Osteocyte (in vitro differentiated cells): ENCODE results near the gene ATF6. TPM values are rescaled to one million over a fixed set of nuclear protein-coding genes. Genes with fewer than 3 reads are reported as not detected.
"Not testable (repeated sequence)": the region's sequence is repeated elsewhere in the genome, so short reads cannot be mapped to it uniquely, and the experiment has no call there.

ENCODE experiments used
- DNase-seq: peaks from one replicate; pipeline ENCODE4 v3.0.0; 2021; ENCODE audit warnings: mixed read lengths; ENCODE audit not compliant: unreplicated experiment; ENCODE audit errors: extremely low spot score
- H3K27ac Mint-ChIP-seq: one replicate; pipeline ENCODE4 v1.8.0; 2021; ENCODE audit warnings: mild to moderate bottlenecking, mixed read lengths; ENCODE audit not compliant: unreplicated experiment
- H3K27me3 Mint-ChIP-seq: one replicate; pipeline ENCODE4 v1.8.0; 2021; ENCODE audit warnings: mixed read lengths; ENCODE audit not compliant: unreplicated experiment
- H3K36me3 Mint-ChIP-seq: one replicate; pipeline ENCODE4 v1.8.0; 2021; ENCODE audit warnings: mixed read lengths; ENCODE audit not compliant: unreplicated experiment
- H3K4me1 Mint-ChIP-seq: one replicate; pipeline ENCODE4 v1.8.0; 2021; ENCODE audit warnings: mixed read lengths; ENCODE audit not compliant: unreplicated experiment
- H3K4me3 Mint-ChIP-seq: one replicate; pipeline ENCODE4 v1.8.0; 2021; ENCODE audit warnings: mild to moderate bottlenecking, moderate library complexity, mixed read lengths; ENCODE audit not compliant: unreplicated experiment
- H3K9me3 Mint-ChIP-seq: one replicate; pipeline ENCODE4 v1.8.0; 2021; ENCODE audit warnings: mixed read lengths; ENCODE audit not compliant: unreplicated experiment
- CTCF ChIP-seq: fragments of 200-600 bp; sonication (generic); IDR thresholded peaks from 2 replicates; pipeline ENCODE4 v1.5.0; 2021; ENCODE audit warnings: antibody characterized with exemption, mild to moderate bottlenecking, moderate library complexity
- total RNA-seq: library from RNA; stranded (reverse); gene quantifications from 2 replicates; pipeline ENCODE4 v1.2.1, GENCODE V29; 2021

Gene ATF6
- total RNA-seq, 1 donor from 2014 or later: 29.7 TPM

- no peaks in the 10 kb centered on the region for H3K9me3 Mint-ChIP-seq
- no peak overlapping the region for H3K4me3 Mint-ChIP-seq
- H3K4me1 Mint-ChIP-seq: peaks cover 30% of the 10 kb centered on the region
- no peak for DNase-seq
- H3K36me3 Mint-ChIP-seq: no peaks in the 10 kb centered on the region
- no peak for TF ChIP-seq CTCF
- H3K27ac Mint-ChIP-seq: no peak overlapping the region
- no peaks in the 10 kb centered on the region for H3K27me3 Mint-ChIP-seq
Observed at GRCh38 chr1:161768461-161768860, 2.3 kb downstream of the ATF6 start.

GRCh38 chr1:161768986-161769672 is 3.0 kb downstream of the ATF6 start:
- peaks cover 27% of the 10 kb centered on the region for H3K4me1 Mint-ChIP-seq
- no peak for TF ChIP-seq CTCF

DNA sequence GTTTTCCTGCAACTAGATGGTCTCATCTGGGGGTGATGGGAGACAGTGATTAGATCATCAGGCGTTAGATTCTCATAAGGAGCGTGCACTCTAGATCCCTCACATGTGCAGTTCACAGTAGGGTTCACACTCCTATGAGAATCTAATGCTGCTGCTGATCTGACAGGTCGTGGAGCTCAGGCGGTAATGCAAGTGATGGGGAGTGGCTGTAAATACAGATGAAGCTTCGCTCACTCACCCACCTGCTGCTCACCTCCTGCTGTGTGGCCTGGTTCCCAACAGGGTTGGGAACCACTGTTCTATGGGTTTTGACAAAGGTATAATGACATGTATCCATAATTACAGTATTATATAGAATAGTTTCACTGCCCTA is 3.5 kb downstream of the ATF6 start:
- not testable (repeated sequence) for H3K9me3 Mint-ChIP-seq, H3K27ac Mint-ChIP-seq, H3K4me3 Mint-ChIP-seq, H3K36me3 Mint-ChIP-seq, H3K27me3 Mint-ChIP-seq, DNase-seq
- peaks cover 26% of the 10 kb centered on the region for H3K4me1 Mint-ChIP-seq

More at GRCh38 chr1:161768986-161769672, 3.0 kb downstream of the ATF6 start:
- Mint-ChIP-seq H3K9me3 (no peaks in the 10 kb centered on the region), H3K27ac (no peak overlapping the region), H3K36me3 (no peaks in the 10 kb centered on the region), H3K27me3 (no peaks in the 10 kb centered on the region), H3K4me3 (no peak overlapping the region)
- DNase-seq: no peak

DNA sequence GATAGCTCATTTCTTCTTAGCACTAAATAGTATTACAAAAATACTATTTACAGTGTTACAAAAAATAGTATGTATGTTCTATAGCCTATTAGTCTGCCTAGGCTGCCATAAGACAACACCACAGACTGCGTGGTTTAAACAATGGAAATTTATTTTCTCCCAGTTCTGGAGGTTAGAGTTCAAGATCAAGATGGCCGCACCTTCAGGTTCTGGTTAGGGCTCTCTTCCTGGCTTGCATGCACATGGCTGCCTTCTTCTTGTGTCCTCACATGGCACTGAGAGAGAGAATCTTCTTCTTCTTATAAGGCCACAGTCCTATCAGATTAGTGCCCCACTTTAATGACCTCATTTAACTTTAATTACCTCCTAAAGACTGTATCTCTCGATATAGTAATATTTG is 4.1 kb downstream of the ATF6 start:
- no peak for TF ChIP-seq CTCF
- Mint-ChIP-seq H3K4me3 (no peak overlapping the region), H3K9me3 (no peaks in the 10 kb centered on the region), H3K4me1 (peaks cover 22% of the 10 kb centered on the region), H3K27ac (no peak overlapping the region), H3K27me3 (no peaks in the 10 kb centered on the region), H3K36me3 (no peaks in the 10 kb centered on the region)
- no peak for DNase-seq

GRCh38 chr1:161771161-161771560 is 5.0 kb downstream of the ATF6 start:
- no peak for TF ChIP-seq CTCF
- H3K4me1 Mint-ChIP-seq: peaks cover 21% of the 10 kb centered on the region
- H3K9me3 Mint-ChIP-seq: no peaks in the 10 kb centered on the region
- H3K36me3 Mint-ChIP-seq: no peaks in the 10 kb centered on the region
- no peak overlapping the region for H3K27ac Mint-ChIP-seq
- DNase-seq: no peak
- no peaks in the 10 kb centered on the region for H3K27me3 Mint-ChIP-seq
- no peak overlapping the region for H3K4me3 Mint-ChIP-seq
